Endothelial cell of umbilical vein (primary cell): ENCODE data around the gene ZNF385C.

Source experiments
- CTCF ChIP-seq, 2 donors: IDR thresholded peaks; 1 replicate in 1 of 2; 2 replicates in 1 of 2; pipeline ENCODE4 v1.5.1; 2011; ENCODE audit warnings: low read length in 2 of 2, mild to moderate bottlenecking in 2 of 2, moderate library complexity in 2 of 2, control low read depth in 1 of 2, inconsistent platforms in 1 of 2, low read depth in 1 of 2; ENCODE audit not compliant: insufficient read depth in 1 of 2; ENCODE audit errors: extremely low read depth in 1 of 2
- EZH2 ChIP-seq: IDR thresholded peaks from 2 replicates; pipeline ENCODE4 v1.6.1; 2012; ENCODE audit warnings: borderline replicate concordance, low read depth, mild to moderate bottlenecking, moderate library complexity, low read length, inconsistent platforms; ENCODE audit not compliant: severe bottlenecking
- JUN ChIP-seq: IDR thresholded peaks from 2 replicates; pipeline ENCODE4 v1.6.1; 2011; ENCODE audit warnings: borderline replicate concordance, low read depth; ENCODE audit not compliant: insufficient read length, insufficient read depth
- POLR2AphosphoS5 ChIP-seq: IDR thresholded peaks from 2 replicates; pipeline ENCODE4 v1.6.1; 2012; ENCODE audit warnings: low read depth, mild to moderate bottlenecking, control low read depth, low read length, moderate library complexity; ENCODE audit not compliant: insufficient read depth

- TF ChIP-seq POLR2AphosphoS5 = no peak
- no peak for TF ChIP-seq EZH2
- TF ChIP-seq JUN = no peak
- TF ChIP-seq CTCF (IDR thresholded peaks at IDR 0.05; ENCODE audit: extremely low read depth in 1 of 2, insufficient read depth in 1 of 2, low read depth in 1 of 2, low read length in 2 of 2) = no peak
These were observed 93.1 kb downstream of the ZNF385C start for GRCh38 chr17:42005166-42005565.
